Kidney (tissue), 14 donors: ENCODE data around the gene ACIN1. TPM values are rescaled to one million over a fixed set of nuclear protein-coding genes. Genes with fewer than 3 reads are reported as not detected.

Source experiments
- DNase-seq, 5 donors: peaks; one replicate each; pipeline ENCODE4 v3.0.0-alpha.2; 2013 to 2020
- FAIRE-seq: peaks from 2 replicates; lab custom pipeline; 2012; peaks lifted over from hg19 to GRCh38; lab: Jason Lieb, UNC
- H3K27ac ChIP-seq, 2 donors: one replicate each; pipeline ENCODE4 v1.7.0; 2013; ENCODE audit warnings: low read depth in 2 of 2, low read length in 2 of 2, inconsistent platforms in 1 of 2
- H3K27me3 ChIP-seq: one replicate; pipeline ENCODE4 v1.7.1; 2013; ENCODE audit warnings: low read length, inconsistent platforms; ENCODE audit not compliant: control insufficient read depth, insufficient read depth
- H3K36me3 ChIP-seq, 3 donors: one replicate each; pipeline versions ENCODE4 v1.7.0 to v1.7.1; 2013; ENCODE audit warnings: low read length in 3 of 3, control low read depth in 1 of 3, inconsistent platforms in 1 of 3; ENCODE audit not compliant: insufficient read depth in 3 of 3, control insufficient read depth in 2 of 3
- H3K4me1 ChIP-seq, 3 donors: one replicate each; pipeline versions ENCODE4 v1.7.0 to v1.7.1; 2013; ENCODE audit warnings: low read length in 3 of 3, inconsistent platforms in 1 of 3, low read depth in 1 of 3; ENCODE audit not compliant: control insufficient read depth in 2 of 3, insufficient read depth in 2 of 3
- H3K4me3 ChIP-seq, 3 donors: one replicate each; pipeline versions ENCODE4 v1.7.0 to v1.8.1; 2013; ENCODE audit warnings: low read length in 3 of 3, control low read depth in 1 of 3, inconsistent platforms in 1 of 3
- H3K9ac ChIP-seq, 3 donors: one replicate each; pipeline versions ENCODE4 v1.7.0 to v1.7.1; 2013; ENCODE audit warnings: low read length in 3 of 3, control low read depth in 1 of 3, inconsistent platforms in 1 of 3
- H3K9me3 ChIP-seq, 3 donors: one replicate each; pipeline versions ENCODE4 v1.7.0 to v1.7.1; 2013; ENCODE audit warnings: low read length in 3 of 3, control low read depth in 1 of 3, inconsistent platforms in 1 of 3; ENCODE audit not compliant: control insufficient read depth in 2 of 3, insufficient read depth in 1 of 3
- intact Hi-C: fragments of 100-400 bp; cut with DNase I; formaldehyde crosslinking; loops from one replicate; pipeline ENCODE4 v1.11.1; 2022
- polyA plus RNA-seq: library from polyadenylated mRNA; stranded (reverse); fragments of 350-450 nt; fragmentation: Illumina TruSeq; extraction: RNeasy Lipid Tissue Mini Kit (QIAGEN cat#74804); gene quantifications from one replicate; pipeline ENCODE4 v1.2.3, GENCODE V29; 2014; ENCODE audit warnings: low read depth, low replicate concordance; ENCODE audit not compliant: insufficient read depth
- total RNA-seq: library from RNA; stranded (reverse); fragmentation: NEBNext Ultra II Directional; extraction: Animal tissue kit (Norgen Biotek cat#: 25700); gene quantifications from one replicate; pipeline ENCODE4 v1.2.1, GENCODE V29; 2021
- TF ChIP-seq, protein P1 (sequence below): IDR thresholded peaks from 3 replicates; pipeline ENCODE4 v1.5.1; 2012; ENCODE audit warnings: mild to moderate bottlenecking, moderate library complexity, borderline replicate concordance; ENCODE audit not compliant: insufficient read depth; ENCODE audit errors: extremely low read depth
- donor health status: control.
- donor health status: control.
- donor health status: control.
- donor health status: control.
- donor health status: control.
- donor health status: DM: yes; HTN: yes; CAD: no.
- donor health status: Normal renal cell carcinoma (clear cell type).

Gene ACIN1
- total and polyA plus RNA-seq, 2 donors from 2014 or later: 54.9 to 150 TPM

DNA sequence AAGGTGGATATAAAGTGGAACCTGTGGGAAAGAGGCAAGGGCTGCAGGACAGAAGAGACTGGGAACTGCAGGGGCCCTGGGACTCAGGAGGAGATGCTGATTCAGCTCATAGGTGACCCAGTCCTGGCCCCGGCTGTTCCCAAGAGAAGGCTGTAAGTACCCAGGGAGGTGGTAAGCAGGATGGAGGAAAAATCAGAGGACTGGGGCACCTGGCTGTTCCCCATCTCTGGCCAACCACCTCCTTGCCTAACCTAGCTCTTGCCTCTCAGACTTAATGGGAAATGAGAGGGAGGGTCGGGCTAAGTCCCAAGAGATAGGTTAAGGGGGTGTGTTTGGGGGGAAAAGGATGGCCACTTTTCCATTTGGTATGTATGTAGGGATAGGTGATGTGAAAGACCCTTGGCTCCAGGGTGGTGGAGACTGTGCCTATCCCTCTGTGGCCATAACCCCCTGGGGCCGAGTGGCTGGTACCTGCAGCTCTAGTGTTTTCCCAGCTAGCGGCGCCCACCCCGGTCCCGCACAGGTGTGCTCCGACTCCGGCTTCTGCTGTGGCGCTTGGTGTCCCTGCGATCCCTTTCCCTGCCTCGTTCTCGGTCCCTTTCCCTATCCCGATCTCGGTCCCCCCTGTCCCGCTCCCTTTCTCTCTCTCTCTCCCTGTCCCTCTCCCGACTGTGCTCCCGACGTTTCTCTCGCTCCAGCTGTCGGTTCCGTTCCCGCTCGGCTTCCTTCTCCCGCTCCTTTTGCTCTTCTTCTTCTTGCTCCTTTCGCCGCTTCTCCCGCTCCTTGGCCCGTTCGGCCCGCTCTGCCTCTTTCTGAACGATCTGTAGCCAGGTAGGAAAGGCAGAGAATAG, 36.1 kb downstream of the ACIN1 start:
- H3K9me3 ChIP-seq: no peaks in the 10 kb centered on the region
- intact Hi-C loops: loop anchor here (5.0 kb wide), 1 partner anchor 72 kb away; no protein-coding TSS in a partner anchor
- DNase-seq (no peak), FAIRE-seq (no peak)
- H3K27me3 ChIP-seq: no peaks in the 10 kb centered on the region
- no peak overlapping the region for H3K9ac ChIP-seq
- no peak overlapping the region for H3K4me3 ChIP-seq
- TF ChIP-seq, protein P1, sequence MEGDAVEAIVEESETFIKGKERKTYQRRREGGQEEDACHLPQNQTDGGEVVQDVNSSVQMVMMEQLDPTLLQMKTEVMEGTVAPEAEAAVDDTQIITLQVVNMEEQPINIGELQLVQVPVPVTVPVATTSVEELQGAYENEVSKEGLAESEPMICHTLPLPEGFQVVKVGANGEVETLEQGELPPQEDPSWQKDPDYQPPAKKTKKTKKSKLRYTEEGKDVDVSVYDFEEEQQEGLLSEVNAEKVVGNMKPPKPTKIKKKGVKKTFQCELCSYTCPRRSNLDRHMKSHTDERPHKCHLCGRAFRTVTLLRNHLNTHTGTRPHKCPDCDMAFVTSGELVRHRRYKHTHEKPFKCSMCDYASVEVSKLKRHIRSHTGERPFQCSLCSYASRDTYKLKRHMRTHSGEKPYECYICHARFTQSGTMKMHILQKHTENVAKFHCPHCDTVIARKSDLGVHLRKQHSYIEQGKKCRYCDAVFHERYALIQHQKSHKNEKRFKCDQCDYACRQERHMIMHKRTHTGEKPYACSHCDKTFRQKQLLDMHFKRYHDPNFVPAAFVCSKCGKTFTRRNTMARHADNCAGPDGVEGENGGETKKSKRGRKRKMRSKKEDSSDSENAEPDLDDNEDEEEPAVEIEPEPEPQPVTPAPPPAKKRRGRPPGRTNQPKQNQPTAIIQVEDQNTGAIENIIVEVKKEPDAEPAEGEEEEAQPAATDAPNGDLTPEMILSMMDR: no peak
- H3K27ac ChIP-seq: no peak overlapping the region
- peaks cover 23 to 41% (median 33%) of the 10 kb centered on the region in 3 donors for H3K36me3 ChIP-seq
- peaks cover 0 to 13% (median 8%) of the 10 kb centered on the region in 3 donors for H3K4me1 ChIP-seq

DNA sequence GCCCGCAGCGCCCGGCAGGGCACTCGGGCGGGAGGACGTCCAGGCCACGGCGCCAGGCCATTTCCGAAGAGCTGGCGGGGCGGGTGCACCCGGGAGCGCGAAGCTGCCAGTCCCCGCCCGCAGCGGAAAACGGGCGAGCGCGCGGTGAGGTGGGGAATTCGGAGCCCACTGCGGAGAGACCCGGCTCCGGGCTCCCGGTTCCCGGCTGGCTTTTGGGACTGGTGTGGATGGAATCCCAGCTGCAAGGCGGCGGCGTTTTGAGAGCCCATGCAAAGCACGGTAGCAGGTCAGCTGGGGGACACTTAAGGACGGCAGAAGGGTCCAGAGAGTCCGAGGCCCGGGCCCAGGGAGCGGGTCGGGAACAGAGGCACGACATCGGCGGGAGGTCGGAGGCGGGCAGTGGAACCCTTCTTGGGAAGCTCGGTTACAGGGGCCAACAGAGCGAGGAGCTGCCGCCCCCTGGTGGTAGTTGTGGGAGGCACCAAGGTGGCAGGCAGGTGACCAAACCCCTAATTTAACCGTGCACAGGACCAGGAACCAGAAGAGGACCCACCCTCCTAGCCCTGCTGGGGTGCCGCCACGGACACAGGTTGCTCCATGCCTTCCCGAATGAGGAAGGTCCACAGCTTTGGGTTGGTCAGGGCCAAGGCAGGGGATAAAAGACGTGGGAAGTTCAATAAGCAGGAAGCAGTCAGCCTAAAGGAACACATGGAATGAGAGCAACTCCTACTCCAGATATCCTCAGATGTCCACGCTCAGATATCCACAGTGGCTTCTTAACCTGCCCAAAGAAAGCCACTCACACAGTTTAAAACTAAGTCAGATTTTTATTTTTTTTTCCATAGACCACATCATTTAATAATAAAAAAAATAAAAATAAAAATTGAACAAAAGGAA, 36.9 kb downstream of the ACIN1 start:
- TF ChIP-seq, protein P1: peak; percentile 92
- peaks cover 0 to 13% (median 8%) of the 10 kb centered on the region in 3 donors for H3K4me1 ChIP-seq
- intact Hi-C loops: loop anchor here (5.0 kb wide), 1 partner anchor 71 kb away; no protein-coding TSS in a partner anchor
- H3K9me3 ChIP-seq: no peaks in the 10 kb centered on the region
- peak; percentile 94 to 96 (median 96) for DNase-seq
- H3K36me3 ChIP-seq: peaks cover 15 to 33% (median 25%) of the 10 kb centered on the region in 3 donors
- peak overlapping the region in 1 of 3 donors; percentile 18 for H3K9ac ChIP-seq
- H3K27ac ChIP-seq: peak overlapping the region in 1 of 2 donors; percentile 41
- no peak for FAIRE-seq
- H3K27me3 ChIP-seq: no peaks in the 10 kb centered on the region
- H3K4me3 ChIP-seq: peak overlapping the region; percentile 36 to 71 (median 56)

DNA sequence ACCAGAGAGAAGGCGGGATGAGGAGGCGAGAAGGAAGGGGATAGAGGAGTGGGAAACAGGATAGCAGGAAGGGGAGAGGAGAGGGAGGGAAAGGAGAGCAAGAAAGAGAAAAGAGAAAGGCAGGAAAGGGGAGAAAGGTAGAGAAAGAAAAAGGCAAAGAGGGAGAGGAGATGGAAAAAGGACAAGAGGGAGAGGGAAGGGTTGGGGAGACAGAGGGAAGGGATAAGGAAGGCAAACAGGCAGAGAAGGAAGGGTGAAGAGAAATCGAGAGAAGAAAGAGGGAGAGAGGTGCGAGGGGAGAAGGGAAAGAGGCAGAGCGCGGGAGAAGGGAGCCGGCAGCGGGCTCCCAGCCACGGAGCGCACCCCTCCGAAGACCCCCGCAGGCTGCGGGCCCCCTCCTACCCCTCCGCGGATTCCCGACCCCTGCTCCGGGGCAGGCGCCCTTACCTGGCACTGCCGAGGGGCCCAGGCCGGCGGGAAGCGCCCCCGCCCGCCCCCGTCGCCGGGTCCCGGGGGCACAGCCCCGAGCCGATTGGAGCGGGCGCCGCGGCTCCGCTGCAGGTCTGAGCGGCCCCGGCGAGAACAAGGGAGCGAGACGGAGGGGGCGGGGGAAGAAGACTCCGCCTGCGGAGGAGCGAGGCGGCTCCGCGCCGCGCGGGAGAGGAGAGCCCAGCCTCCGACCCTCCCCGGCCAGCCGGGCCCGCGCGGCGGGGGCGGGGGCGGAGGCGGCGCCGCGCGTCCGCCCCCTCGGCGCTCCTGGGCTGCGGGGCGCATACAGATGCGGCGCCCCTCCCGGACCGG, 37.8 kb downstream of the ACIN1 start, which contains the start of gene CDH24:
TSS of gene CDH24 (minus strand) at position 565 of the 801 bp plus-strand sequence. CDS start 1,787 bp downstream, outside the sequence.
- DNase-seq (peak; percentile 80 to 94 (median 88)), FAIRE-seq (no peak)
- Histone ChIP-seq H3K4me3 (peak within 1 kb of the TSS; percentile 56 to 85 (median 71)), H3K36me3 (peaks cover 8 to 24% (median 17%) of the 10 kb centered on the region in 3 donors), H3K4me1 (peaks cover 0 to 11% (median 6%) of the 10 kb centered on the region in 3 donors), H3K27me3 (no peaks in the 10 kb centered on the region), H3K9me3 (no peaks in the 10 kb centered on the region), H3K27ac (peak within 1 kb of the TSS in 1 of 2 donors; percentile 41), H3K9ac (peak within 1 kb of the TSS; percentile 19 to 62 (median 41))
- TF ChIP-seq, protein P1: no peak
- intact Hi-C loops: loop anchor here (5.0 kb wide), 1 partner anchor 70 kb away; no protein-coding TSS in a partner anchor
